NCI-H2227 treated with DMSO at 0.1 percent for 48 hours (cell line): ENCODE data around the gene DAW1.
"Not testable (repeated sequence)": the region's sequence is repeated elsewhere in the genome, so short reads cannot be mapped to it uniquely, and the experiment has no call there.

Experiments used
- DNase-seq: peaks from one replicate; lab custom pipeline; 2025; lab: John Stamatoyannopoulos, UW

The DAW1 gene, protein sequence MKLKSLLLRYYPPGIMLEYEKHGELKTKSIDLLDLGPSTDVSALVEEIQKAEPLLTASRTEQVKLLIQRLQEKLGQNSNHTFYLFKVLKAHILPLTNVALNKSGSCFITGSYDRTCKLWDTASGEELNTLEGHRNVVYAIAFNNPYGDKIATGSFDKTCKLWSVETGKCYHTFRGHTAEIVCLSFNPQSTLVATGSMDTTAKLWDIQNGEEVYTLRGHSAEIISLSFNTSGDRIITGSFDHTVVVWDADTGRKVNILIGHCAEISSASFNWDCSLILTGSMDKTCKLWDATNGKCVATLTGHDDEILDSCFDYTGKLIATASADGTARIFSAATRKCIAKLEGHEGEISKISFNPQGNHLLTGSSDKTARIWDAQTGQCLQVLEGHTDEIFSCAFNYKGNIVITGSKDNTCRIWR

DNA sequence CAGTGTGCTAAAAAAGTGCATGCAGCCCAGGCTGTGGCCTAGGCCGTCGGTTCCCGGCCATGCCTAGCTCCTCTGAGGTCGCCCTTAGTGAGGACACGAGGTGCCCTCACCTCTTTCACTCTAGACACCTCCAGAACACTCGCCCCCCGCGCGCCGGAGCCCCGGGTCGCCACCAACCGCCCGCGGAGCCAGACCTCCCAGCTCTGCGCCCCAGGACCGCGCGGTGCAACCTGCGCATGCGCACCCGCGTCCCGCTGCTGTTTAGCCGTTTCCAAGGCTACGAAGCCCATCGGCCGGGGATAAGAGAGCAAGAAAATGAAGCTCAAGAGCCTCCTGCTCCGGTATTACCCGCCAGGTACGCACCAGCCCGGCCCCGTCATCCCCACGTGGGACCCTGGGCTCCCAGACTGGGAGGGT lies at the start of gene DAW1:
DAW1 (plus strand) TSS at position 257 of the 417 bp plus-strand sequence; CDS start at position 316, 59 bp downstream.
- DNase-seq = no peak

DNA sequence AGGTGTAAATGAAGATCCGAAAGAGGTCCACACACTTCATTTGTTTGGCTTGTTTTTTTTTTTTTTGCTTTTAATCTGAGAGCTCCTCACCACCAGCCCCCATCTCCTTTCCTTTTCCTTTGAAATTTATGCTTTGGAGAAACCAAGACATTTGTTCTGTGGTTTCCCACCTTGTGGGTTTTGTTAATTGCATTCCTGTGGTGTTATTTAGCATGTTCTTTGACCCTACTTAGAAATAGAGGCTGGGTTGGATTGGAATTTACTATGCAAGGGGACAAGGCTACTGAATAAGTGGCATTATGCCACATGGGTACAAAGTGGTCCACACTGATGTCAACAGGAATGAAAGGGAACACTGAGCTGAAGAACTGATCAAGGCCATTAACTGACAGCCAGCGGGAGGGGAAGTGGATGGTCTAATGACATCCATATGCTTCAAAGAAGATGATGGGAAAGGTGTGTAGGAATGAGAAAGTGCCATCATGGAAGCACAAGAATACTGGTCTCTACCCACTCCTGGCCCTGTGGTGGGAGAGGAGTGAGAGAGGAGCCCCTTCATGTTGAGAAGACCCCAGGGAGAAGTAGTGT lies 48.9 kb upstream of the DAW1 start:
- no peak for DNase-seq

DNA sequence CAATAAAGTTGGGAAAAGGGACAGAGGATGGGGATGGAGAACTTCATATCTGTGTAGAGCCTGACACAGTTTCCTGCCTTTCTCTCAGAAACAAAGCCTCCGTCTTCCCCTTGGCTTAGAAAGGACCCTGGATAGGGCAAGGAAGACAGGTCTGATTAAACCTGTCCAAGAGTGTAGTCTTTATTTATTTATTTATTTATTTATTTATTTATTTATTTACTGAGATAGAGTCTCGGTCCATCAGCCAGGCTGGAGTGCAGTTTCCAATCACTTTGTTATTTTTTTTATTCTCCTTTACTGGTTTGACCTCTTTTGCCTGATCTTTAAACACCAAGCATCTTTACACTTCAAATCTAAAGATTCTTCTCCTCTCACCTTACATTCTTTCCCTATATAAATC lies 47.5 kb upstream of the DAW1 start:
- no peak for DNase-seq

DNA sequence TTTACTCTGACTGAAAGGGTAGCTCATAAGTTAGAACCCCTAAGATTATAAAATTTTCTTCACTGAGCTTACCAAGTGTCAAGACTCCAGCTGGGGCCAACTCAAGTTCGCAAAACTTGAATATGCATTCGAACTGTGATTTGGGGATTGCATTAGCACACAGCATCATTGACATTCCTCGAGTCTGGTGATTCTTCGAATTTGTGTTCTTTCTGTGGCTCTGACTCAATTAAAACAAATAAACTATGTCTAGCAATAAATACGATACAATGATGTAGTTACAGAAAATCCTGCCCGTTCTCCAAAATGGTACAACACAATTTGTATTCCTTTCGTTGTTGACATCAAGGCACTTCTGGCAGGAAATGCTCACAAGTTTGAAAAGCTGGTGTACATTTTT lies 46.7 kb upstream of the DAW1 start:
- DNase-seq = no peak

DNA sequence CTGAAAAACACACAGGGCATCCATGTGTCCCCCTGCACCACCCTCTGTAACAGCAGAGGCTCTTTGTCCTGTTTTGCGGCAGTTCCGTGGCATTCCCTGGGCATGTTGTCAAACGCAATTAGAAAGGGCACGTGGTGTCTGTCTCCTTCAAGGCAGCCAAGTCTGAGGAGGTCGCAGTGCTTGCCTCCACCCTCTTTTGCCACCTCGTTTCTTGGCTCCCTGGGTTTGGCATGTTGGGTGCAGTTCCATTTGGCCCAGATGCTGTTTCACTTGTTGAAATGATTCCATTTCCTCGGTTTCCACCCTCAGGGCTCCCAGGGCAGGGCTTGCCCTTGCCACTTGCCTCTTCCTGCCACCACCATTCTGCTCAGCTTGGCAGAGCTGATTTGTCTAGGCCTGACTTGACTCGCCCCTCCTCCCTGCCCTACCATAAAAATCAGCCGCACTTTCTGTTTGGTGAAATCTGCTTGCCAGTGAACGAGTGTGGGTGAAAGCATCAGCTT lies 45.4 kb upstream of the DAW1 start:
- DNase-seq = no peak

DNA sequence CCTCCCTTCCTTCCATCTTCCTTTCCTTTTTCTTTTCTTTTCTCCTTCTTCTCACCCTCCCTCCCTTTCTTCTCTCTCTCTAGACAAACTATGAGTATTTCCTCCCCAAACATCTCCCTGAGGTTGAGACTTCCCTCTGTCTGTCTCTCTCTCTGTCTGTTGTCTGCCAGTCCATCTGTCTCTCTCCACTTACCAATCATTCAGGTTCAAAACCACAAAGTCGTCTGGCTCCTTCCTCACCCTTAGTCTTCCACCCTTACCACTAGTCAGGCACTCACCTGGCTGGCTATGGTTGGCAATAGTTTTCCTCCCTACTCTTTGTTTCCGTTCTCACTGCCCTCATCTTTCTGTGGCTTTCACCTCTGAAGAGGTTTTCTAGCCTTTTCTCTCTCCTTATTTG lies 44.9 kb upstream of the DAW1 start:
- no peak for DNase-seq

DNA sequence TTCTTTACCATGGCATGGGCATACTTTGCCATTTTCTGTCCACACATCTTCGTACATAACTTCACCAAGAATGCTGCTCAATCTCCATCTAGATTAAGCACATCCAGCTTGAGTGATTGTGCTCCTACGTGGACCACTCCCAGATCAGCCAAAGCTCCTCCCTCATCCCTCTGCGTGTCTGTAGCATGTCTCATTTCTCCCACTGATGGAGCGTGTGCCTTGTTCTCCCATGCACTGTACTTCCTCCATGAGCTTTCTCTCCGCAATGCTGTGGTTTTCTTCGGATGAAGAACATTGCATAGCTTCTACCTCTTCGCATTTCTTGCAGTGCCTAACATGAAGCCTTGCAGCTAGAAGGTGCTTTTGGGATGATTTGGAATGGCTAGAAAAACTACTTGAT lies 44.3 kb upstream of the DAW1 start:
- DNase-seq = no peak

DNA sequence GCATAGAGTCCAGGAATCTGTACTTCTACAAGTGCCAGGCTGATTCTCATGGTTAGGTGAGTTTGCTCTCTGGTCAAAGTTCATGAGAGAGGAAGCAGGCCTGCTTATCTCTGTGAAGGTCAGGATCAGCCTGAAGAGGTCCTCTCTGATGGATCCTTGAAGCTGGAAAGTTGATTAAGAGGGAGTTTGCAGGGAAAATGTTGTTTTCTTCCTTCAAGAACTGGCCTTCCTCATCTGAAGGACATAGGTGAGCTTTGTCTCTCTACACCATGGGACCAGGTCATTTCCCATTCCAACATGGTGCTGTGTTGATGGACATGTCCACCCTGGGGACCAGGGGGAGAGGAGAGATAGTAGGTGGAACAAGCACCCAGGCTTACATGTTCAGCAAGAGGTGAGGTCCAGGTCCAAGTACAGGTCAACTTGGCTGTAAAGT lies 42.9 kb upstream of the DAW1 start:
- no peak for DNase-seq

DNA sequence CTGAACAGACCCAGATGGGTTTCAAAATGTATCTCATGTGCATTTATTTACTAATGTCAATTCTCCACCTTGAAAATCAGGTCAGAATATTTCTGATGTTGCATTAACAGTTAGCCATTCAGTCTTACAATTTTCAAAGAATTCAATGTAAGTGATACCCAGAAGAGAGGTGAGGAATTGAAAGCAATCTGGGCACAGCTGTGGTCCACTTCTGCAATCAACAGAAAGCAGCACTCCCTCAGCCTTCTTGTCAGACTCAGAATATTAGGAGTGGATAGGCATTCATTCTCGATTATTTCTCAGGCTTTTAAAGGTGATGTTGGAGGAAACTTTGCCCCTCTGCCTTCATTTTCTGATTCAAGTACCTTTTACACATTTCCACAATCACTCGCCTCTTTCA lies 42.1 kb upstream of the DAW1 start:
- no peak for DNase-seq

DNA sequence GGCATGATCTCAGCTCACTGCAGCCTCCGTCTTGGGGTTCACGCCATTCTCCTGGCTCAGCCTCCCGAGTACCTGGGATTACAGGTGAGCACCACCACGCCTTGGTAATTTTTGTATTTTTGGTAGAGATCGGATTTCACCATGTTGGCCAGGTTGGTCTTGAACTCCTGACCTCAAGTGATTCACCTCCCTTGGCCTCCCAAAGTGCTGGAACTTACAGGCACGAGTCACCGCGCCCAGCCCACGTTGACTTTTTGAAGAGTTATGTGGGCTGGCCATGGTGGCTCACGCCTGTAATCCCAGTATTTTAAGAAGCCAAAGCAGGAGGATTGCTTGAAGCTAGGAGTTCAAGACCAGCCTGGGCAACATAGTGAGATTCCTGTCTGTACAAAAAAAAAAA lies 37.0 kb upstream of the DAW1 start:
- DNase-seq = no peak

DNA sequence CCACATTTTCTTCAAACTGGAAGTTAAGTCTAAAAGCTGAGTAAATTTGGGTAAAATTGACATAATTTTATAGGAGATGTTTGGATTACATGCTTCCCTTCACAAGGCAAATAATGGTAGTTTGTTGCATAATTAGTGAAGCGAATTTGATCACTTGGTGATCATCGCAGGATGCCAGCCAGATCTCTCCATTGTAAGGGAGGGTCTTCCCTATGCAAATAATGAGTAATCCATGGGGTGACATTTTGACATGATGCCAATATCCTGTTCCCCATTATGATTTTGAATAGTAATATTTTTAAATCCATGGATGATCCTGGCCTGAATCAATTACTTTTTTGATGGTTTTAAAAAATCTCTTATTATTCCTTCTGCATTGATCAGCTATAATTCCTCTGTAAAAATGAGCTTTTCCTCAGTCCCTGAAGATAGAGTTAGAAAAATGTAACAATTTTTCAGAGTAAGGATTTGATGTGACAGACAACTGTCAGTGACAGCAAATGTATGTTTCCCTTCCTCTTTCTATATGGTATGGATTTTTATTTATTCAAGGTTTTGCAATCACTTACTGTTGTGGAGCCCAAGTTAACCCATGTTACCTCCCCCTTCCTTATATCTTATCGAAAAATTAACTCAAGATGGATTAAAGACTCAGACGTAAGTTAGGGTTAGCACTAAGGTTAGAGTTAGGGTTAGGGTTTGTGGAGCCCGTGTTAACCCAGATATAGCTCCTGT lies 36.3 kb upstream of the DAW1 start:
- DNase-seq = no peak

DNA sequence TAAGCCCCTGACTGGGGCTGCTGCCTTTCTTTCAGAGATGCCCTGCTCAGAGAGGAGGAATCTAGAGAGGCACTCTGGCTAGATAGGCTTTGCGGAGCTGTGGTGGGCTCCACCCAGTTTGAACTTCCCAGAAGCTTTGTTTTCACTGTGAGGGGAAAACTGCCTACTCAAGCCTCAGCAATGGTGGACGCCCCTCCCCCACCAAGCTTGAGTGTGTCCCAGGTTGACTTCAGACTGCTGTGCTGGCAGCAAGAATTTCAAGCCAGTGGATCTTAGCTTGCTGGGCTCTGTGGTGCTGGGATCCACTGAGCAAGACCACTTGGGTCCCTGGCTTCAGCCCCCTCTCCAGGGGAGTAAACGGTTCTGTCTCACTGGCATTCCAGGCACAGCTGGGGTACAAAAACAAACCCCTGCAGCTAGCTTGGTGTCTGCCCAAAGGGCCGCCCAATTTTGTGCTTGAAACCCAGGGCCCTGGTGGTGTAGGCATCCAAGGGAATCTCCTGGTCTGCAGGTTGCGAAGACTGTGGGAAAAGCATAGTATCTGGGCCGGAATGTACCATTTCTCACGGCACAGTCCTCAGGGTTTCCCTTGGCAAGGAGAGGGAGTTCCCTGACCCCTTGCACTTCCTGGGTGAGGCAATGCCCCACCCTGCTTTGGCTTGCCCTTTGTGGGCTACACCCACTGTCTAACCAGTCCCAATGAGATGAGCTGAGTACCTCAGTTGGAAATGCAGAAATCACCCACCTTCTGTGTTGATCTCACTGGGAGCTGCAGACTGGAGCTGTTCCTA lies 31.9 kb upstream of the DAW1 start:
- DNase-seq = not testable (repeated sequence)

DNA sequence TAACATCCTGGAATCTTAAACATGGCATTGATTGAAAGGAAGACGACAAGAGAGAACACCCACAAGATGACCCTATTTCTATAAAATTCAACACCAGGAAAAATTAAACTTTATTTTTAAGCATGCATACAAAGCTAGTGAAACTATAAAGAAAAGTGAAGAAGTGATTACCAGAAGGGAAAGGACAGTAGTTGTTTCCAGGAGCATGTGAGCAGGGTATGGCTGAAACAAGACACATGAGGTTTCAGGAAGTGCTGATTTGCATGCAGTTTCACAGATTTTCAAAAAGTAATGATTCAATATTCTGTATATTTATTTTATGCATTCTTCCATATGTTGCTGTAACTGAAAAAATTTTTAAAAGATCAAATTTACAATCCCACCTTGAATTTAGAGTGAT lies 24.6 kb upstream of the DAW1 start:
- no peak for DNase-seq

DNA sequence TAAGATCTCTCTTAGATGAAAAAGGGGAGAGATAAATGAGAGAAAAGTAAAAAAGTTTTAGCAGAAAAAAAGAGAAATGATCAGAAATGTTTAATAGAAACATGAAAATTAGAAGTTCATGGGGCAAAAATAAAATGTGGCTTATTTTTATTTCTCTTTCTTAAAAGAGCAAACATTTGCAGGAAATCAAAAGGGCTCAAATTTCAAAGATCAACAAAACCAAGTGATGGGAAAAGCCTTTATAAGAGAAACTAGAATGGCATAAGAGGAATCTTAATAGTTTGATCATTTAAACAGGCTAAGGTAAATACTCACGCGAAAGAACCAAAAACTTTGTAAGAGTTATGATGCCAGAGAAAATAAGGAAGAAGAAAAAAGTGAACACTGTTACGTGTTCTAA lies 23.3 kb upstream of the DAW1 start:
- DNase-seq = no peak

DNA sequence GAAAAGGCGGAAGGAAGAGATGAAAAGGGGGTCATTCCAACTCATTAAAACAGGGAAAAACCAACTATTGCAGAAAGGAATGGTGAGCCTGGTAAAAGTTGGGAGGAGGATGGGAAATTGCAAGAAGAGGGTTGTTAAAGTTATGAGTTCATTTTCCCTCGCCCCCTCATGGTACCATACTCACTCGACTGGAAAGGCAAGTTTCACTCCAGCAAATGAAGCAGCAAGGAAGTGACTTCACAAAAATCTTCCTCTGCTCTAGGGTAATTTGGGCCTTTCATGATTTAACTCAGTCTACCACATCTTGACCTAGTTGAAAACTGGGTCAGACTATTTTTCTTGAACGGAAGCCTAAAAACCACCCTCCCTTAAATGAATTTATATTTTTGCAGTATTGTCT lies 22.8 kb upstream of the DAW1 start:
- no peak for DNase-seq

DNA sequence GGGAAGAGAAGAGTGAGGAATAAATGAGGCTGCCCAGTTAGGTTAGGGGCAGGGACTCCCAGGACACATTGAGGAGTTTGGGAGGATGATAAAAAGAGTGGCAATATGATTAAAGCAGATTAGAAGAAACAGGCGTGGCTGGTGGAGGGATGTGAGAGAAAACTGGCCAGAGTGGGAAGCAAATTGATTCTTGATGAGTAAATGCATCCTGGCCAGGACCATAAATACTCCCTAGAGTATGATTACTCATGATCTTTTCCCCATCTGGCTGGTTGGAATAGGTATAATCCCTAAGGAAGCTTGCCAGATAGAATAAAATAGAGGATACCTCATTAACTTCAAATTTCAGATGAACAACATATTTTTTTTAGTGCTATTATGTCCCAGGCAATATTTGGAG lies 21.5 kb upstream of the DAW1 start:
- no peak for DNase-seq

DNA sequence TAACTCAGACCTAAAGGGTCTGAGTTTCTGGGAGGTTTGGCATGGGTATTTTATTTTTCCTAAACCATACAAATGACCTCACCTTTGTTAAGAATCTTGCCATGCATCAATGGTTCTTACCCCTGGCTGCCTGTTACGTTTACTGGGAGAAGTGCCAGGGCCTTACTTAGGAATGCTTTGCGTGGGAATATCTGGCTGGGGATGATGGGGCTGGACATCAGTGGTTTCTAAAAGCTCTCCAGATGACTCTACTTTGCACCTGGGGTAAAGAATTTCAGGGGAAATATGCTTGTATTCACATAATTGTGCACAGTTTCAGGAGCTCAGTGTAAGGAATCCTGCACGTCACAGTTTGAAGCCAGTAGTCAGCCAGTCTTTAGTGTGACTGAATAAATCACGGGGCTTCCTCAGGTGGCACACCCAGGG lies 18.2 kb upstream of the DAW1 start:
- no peak for DNase-seq

DNA sequence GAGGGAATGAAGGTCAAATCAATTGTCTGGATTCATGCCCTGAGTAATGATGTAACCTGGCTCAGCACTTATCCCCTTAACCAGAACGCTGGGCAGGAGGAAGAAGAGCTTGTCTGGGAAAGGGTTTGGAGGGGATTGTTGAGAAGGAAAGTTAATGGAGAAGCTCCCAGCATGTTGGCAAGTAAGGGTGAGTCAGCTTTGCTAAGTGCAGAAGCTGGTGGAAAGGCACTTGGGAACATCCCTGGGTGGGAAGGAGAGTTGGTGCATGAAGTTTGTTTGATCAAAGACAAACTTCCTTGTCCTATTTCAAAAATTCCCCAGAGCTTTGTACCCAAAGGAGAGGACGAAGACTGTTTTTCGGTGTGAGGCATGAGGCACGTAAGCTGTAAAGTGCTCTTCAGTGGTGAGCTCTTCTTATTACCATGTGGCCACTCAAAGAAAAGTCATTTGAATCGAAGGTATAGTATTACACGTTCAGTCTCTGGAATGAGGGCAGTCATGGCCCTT lies 17.6 kb upstream of the DAW1 start:
- DNase-seq = no peak

DNA sequence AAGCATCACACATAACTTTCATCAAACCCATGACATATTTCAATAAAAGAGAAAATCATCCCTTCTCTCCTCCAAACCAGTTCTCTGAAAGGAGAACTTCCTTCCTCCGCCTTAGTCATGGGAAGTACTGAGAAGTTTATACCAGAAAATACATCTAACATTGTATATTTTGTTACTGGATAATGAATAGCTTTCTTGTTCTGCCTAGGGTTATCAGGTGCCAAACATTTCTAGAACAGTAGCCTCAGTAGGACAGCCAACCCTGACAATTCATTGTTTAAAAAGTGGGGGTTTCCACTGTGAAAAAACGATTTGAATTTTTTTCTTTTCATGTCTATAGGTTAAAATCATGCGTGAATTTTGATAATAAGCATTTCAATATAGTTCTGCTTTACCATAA lies 16.0 kb upstream of the DAW1 start:
- DNase-seq = no peak

DNA sequence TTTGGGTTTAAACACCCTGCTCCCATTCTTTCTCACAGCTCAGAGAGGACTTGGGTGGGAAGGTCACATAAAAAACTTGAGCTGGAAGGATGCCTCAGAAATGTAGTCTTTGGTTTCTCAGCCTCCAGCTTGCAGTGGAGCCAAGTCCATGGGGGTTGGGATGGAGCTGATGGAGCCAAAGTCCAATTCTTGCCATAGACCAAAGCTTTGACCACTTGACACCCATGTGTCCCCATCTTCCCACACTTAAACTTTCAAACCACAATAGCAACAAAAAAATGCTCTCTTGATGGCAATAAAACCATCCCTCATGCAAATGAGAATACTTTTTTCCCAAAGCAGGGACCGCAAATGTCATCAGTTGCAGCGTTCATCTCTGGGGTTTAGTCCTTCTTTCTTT lies 14.7 kb upstream of the DAW1 start:
- DNase-seq = no peak

DNA sequence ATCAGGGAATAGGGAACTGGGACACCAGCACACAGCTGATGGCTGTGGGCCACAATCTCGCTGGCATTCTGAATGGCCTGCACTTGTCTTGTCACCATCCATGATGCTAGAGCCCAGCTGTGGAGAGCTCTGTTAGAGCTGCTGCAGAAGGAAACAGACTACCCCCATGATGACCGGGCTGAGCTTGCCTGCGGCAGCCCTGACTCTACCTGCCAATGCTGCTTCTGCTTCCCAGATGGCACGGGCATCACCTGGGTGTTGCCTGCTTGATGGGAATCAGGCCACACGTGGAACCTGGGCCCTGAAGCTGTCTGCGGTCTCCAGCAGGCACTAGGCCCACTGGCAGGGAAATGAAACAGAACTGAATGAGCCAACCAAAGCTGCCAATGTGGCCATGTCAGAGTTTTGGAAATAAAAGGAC lies 11.2 kb upstream of the DAW1 start:
- DNase-seq = no peak

DNA sequence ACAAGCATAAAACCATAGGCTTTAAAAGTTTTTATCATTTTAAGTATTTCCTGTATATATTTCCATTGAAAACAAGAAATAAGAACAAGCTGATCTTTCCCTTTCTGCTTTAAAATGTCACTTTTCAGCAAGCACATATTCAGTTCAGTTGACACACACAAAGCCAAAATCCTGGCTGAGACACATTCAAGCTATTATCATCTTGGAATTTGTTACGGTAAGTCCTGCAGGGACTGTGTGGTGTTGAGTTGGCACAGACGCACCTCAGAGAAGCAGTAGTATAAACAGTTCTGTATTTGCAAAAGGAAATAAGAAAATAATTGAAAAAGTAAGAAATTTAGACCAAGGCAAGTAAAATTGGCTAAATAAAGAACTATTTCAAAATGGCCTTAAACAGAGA lies 10.4 kb upstream of the DAW1 start:
- DNase-seq = no peak
